NCI-H345 treated with DMSO at 0.1 percent for 48 hours (cell line): ENCODE data around the gene IMPA2.

ENCODE experiments used
- DNase-seq: peaks from one replicate; lab custom pipeline; 2025; ENCODE audit not compliant: unreplicated experiment; lab: John Stamatoyannopoulos, UW

IMPA2 gene

GRCh38 chr18:11987527-11987926 is 6.2 kb downstream of the IMPA2 start:
- DNase-seq, result no peak

GRCh38 chr18:11989174-11989573 is 7.9 kb downstream of the IMPA2 start:
- DNase-seq, result no peak

DNA sequence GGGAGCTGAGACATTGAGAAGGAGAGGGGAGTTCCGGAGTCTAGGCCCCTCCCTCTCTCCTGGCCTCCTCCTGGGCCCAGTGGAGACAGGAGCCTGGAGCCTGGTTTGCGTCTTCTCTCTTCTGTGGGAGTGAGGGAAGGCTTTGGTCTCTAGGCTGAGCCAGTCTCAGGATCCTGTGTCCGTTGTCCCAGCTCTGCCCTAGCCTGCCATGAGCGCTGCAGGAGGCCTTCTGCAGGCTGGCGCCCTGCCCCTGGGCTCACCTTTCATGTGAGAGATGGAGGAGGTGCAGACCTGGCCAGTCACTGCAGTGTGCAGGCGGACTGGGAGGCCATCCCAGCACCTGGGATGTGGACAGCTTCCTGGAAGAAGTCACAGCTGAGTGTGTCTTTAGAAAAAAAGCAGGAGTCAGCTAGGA is 8.7 kb downstream of the IMPA2 start:
- DNase-seq, result no peak

- no peak for DNase-seq
Measured at GRCh38 chr18:11990539-11990938, 9.2 kb downstream of the IMPA2 start.

GRCh38 chr18:11991021-11991795 is 9.9 kb downstream of the IMPA2 start:
- DNase-seq, result no peak

- no peak for DNase-seq
Measured at GRCh38 chr18:11992096-11992790, 10.9 kb downstream of the IMPA2 start.

DNA sequence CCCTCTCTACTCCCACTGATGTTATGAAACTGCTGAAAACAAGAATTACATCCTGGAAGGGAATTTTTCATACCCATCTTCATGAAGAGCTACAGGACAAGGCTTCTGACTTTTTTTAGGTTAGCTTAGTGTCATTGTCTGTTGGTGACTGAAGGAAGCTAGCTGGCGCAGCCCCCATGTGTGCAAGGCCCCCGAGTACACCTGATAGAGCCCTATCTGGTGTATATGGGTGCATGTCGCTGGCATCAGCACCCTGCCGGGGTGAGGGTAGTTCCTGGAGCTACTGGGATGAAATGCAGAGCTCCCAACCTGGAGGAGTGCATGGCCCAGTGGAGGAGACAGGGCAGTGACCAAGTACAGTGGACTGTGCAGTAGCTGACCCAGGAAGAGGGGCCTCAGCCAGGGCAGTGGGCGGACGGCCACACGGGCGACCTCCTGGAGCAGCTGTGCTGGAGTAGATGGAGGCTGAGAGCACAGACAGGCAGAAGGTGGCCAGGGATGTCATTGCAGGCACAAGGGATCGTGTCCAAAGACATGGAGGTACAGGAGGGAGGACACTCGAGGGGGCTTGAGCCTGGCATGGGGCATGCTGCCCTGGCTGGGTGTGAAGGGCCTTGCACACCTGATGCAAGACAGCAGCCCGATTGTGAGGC is 12.1 kb downstream of the IMPA2 start:
- DNase-seq, result no peak

DNA sequence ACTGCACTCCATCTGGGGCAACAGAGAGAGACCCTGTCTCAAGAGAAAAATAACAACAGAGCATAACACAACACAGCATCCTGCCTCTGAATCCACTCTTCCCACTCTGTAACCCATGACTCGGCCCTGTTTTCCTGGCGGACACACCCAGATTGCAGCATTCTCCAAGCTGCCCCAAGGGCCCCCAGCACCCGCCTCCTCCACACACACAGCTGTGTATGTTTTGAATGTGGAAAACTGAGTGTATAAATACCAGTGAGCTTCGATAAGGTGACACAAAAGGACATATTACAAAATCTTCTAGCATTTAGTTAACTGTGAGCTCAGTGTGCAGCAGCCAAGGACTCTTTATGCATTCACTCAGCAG is 13.0 kb downstream of the IMPA2 start:
- DNase-seq, result no peak

DNA sequence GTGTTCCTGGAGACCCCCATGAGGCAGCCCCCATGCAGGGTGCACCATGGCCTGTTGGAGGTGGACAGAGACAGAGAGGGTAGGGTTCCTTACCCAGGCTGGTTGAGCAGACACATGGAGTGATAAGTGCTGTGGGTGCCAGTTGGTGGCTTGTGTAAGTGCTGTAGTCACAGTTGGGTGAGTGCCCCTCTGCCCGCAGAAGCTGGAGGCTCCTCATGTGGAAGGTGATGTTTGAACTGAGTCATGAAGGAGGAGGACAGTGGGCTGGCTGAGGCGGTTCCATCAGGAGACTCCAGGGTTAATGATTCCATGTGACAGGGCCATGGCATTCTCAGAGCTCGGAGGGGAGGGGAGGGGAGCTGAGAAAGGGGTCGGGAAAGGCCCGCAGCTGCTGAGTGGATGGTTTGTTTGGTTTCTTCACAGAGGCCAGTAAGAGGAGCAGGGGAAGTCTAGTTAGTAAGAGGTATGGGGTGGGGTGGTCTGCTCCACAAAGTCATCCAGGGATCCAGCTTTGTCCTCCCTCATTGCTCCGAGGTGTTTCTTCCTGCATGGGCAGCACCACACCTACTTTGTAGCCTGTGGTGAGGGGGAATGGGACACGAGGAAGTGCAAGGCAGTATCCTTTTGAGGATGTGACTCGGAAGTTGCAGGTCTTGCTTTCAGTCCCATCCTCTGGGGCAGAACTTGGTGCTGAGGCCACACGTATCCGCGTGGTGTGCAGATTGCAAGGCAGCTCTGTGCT is 13.6 kb downstream of the IMPA2 start:
- DNase-seq, result no peak

- DNase-seq, result peak; percentile 2
Measured at GRCh38 chr18:11995445-11996189, 14.3 kb downstream of the IMPA2 start.

DNA sequence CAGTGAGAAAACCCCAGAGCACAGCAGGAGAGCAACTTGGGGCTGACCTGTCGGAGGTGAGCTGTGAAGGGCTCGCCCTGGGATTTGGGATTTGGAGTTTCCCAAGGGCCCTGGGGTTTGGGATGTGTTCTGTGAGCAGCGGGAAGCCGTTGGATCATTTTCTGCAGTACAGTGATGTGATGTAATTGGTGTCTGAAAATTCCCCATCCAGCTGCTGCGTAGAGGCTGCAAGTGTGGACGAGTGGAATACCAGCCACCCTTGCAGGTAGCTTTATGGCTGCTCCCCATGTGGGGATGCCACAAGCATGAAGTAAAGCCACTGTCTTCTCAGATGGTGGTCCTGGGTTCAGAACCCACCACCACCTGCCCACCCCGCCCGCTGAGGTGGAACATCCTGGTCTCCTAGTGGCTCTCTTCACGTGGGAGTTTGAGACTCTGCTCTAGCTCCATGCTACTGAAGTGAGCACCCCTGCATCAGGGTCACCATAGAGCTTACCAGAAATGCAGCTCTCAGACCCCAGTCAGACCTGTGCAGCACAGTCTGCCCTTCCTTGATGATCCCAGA is 15.0 kb downstream of the IMPA2 start:
- no peak for DNase-seq

- no peak for DNase-seq
Measured at GRCh38 chr18:11996907-11997306, 15.6 kb downstream of the IMPA2 start.

DNA sequence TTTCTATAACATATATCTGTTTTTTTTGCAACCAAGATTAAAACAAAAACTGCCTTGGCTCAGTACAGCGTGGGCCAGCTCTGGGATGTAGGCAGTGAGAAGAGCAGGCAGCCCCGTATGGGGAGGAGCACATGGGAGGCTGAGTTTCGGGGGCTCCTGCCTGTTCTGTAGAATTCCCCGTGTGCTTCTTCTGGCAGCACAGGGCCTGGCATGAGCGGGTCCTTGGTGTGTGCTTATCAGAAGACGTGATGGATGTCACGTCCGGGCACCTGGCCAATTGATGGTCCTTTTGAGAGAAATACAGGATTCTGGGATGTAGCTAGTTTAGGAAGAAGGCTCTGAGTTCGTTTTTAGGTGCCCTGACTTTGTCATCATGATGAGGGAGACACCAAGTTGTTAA is 16.2 kb downstream of the IMPA2 start:
- DNase-seq, result no peak

GRCh38 chr18:11998193-11998592 is 16.9 kb downstream of the IMPA2 start:
- DNase-seq, result no peak

- DNase-seq, result no peak
Measured at GRCh38 chr18:11999429-11999828, 18.1 kb downstream of the IMPA2 start.

- no peak for DNase-seq
Measured at GRCh38 chr18:12000072-12000659, 18.9 kb downstream of the IMPA2 start.

GRCh38 chr18:12001421-12001820 is 20.1 kb downstream of the IMPA2 start:
- DNase-seq, result no peak

GRCh38 chr18:12003894-12004293 is 22.6 kb downstream of the IMPA2 start:
- no peak for DNase-seq

DNA sequence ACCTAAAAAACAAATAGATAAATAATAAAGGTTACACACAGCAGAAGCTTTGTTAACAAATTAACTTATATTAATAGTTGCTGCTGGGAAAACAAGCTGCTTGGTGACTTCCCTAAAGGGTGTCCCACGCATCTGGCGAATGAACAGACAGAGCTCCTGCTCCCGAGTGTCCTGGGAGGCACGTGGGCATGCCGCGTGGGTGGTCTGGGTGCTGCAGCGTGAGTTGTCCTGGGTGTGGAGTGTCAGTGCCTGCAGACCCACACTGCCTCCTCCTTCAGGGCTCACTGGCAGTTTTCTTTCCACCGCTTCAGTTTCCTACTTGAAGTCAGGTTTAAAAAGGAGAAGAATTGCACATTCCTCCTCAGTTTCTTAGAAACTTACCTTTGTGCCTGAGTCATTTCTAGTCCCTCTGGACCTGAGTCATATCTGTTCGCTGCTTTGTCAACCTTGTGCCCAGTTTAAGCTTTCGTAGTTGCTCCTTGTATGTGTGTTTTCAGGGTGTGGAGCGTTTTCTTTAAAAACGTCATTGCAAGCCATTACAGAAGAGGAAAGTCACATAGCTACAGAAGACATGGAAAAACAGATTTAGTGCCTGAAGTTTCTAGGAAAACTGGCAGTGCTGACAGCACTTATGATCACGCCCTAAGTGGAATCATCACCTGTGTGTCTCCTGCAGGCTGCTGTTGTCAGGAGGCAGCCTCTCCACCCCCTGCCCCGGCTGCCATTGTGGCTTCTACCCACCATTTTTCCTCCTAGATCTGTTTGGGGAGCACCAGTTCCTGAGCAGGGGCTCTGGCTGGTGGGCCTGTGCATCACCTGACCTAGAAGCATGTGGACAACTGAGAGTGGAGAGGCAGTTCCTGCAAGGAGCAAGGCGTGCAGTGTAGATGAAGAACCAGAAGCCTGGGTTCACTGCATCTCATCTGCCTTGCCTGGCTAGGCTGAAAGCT is 24.5 kb downstream of the IMPA2 start:
- DNase-seq, result no peak
